Transverse colon (tissue), 4 donors: ENCODE measurements around the gene TBX2. TPM values are rescaled to one million over a fixed set of nuclear protein-coding genes. Genes with fewer than 3 reads are reported as not detected.

Experiments
- DNase-seq: peaks from one replicate; pipeline ENCODE4 v3.0.0-alpha.2; 2019
- H3K27ac ChIP-seq, 4 donors: fragments of 200-600 bp; sonication (generic); 2 replicates each; pipeline ENCODE4 v1.5.1; 2016 to 2018; ENCODE audit warnings: inconsistent platforms in 4 of 4
- H3K27me3 ChIP-seq: fragments of 200-600 bp; sonication (generic); 2 replicates; pipeline ENCODE4 v1.5.1; 2017; ENCODE audit warnings: inconsistent platforms
- H3K36me3 ChIP-seq, 4 donors: fragments of 200-600 bp; sonication (generic); 2 replicates each; pipeline ENCODE4 v1.5.1; 2017 to 2019; ENCODE audit warnings: inconsistent platforms in 4 of 4
- H3K4me1 ChIP-seq, 4 donors: fragments of 200-600 bp; sonication (generic); 2 replicates each; pipeline ENCODE4 v1.5.1; 2017 to 2020; ENCODE audit warnings: inconsistent platforms in 4 of 4
- H3K4me3 ChIP-seq, 4 donors: fragments of 200-600 bp; sonication (generic); 1 replicate in 1 of 4; 2 replicates in 3 of 4; pipeline versions ENCODE4 v1.5.1 to v1.6.1; 2017 to 2019; ENCODE audit warnings: inconsistent platforms in 4 of 4
- H3K9me3 ChIP-seq, 2 donors: fragments of 200-600 bp; sonication (generic); 2 replicates each; pipeline ENCODE4 v1.5.1; 2017 to 2019; ENCODE audit warnings: inconsistent platforms in 2 of 2
- CTCF ChIP-seq, 5 experiments: fragments of 200-600 bp in 3 of 5; fragments of 450-650 bp in 2 of 5; sonication (generic) in 3 of 5; IDR thresholded peaks; 1 replicate in 2 of 5; 2 replicates in 3 of 5; pipeline ENCODE4 v1.5.1; 2016 to 2017; ENCODE audit warnings: antibody characterized with exemption in 5 of 5, inconsistent platforms in 3 of 5, mild to moderate bottlenecking in 2 of 5, moderate library complexity in 1 of 5
- EP300 ChIP-seq: sonication (generic); formaldehyde crosslinking; IDR thresholded peaks from one replicate; pipeline ENCODE4 v1.6.1; 2017; ENCODE audit warnings: antibody characterized with exemption, low read depth
- POLR2A ChIP-seq: fragments of 450-650 bp; IDR thresholded peaks from one replicate; pipeline ENCODE4 v1.6.1; 2016; ENCODE audit warnings: antibody characterized with exemption, mild to moderate bottlenecking, moderate library complexity
- POLR2AphosphoS5 ChIP-seq, 3 donors: sonication (generic); formaldehyde crosslinking; IDR thresholded peaks; one replicate each; pipeline ENCODE4 v1.6.1; 2016; ENCODE audit warnings: antibody characterized with exemption in 3 of 3
- WGBS, 2 donors: methylation state at CpG; one replicate each; pipeline ENCODE4 v1.1.5; 2018; ENCODE audit warnings: low coverage in 1 of 2; 5-methylcytosine and 5-hydroxymethylcytosine counted together
- in situ Hi-C, 4 donors: fragments of 200-750 bp; cut with MboI; loops; one replicate each; pipeline versions ENCODE4 v1.15.0 to v1.15.1; 2017; ENCODE audit warnings: low sequenced_read_pairs in 3 of 4, low pct_ligation_motif_present in 1 of 4, low pct_unique_long_range_greater_than_20kb in 1 of 4
- intact Hi-C: fragments of 100-400 bp; cut with DNase I; formaldehyde crosslinking; loops from one replicate; pipeline ENCODE4 v1.15.1; 2023; ENCODE audit warnings: low total_unique reads
- total RNA-seq, 4 donors: library from RNA; depleted of rRNA; stranded (reverse); fragments of >200 nt; gene quantifications; one replicate each; pipeline ENCODE4 v1.1.0, GENCODE V29; 2016

The TBX2 gene
- total RNA-seq, 4 donors from 2014 or later = 2.6 to 13.5 (median 8.7) TPM

GRCh38 chr17:61453566-61454380, 54.1 kb downstream of the TBX2 start:
- Histone ChIP-seq H3K4me1 (peaks cover 18 to 37% (median 27%) of the 10 kb centered on the region in 4 donors), H3K27me3 (peaks cover 100% of the 10 kb centered on the region), H3K36me3 (no peaks in the 10 kb centered on the region), H3K9me3 (no peaks in the 10 kb centered on the region), H3K27ac (no peak overlapping the region), H3K4me3 (peak overlapping the region in 1 of 4 donors; percentile 11)
- 23 to 27% methylated on average over 17 of the region's 17 CpGs for WGBS, 2 donors
- no peak for DNase-seq
- TF ChIP-seq POLR2AphosphoS5 (IDR thresholded peaks at IDR 0.05) = peak in 1 of 3 donors; percentile 8
- no peak for TF ChIP-seq POLR2A
- TF ChIP-seq CTCF (IDR thresholded peaks at IDR 0.05) = no peak
- no peak for TF ChIP-seq EP300
- intact Hi-C loops = no loop called here
- in situ Hi-C loops = no loop called here

- peaks cover 18 to 37% (median 27%) of the 10 kb centered on the region in 4 donors for H3K4me1 ChIP-seq
- in situ Hi-C loops = no loop called here
- no peaks in the 10 kb centered on the region for H3K9me3 ChIP-seq
Measured at GRCh38 chr17:61454381-61455323, 55.0 kb downstream of the TBX2 start.

GRCh38 chr17:61455324-61456060, 55.8 kb downstream of the TBX2 start:
- no peak for TF ChIP-seq POLR2A
- no peak for TF ChIP-seq POLR2AphosphoS5 (IDR thresholded peaks at IDR 0.05)
- no peak for DNase-seq
- no peaks in the 10 kb centered on the region for H3K36me3 ChIP-seq
- no peaks in the 10 kb centered on the region for H3K9me3 ChIP-seq
- H3K27me3 ChIP-seq = peaks cover 99% of the 10 kb centered on the region
- intact Hi-C loops (no loop called here), in situ Hi-C loops (no loop called here)
- H3K4me3 ChIP-seq = no peak overlapping the region
- 57% methylated on average over 18 of the region's 18 CpGs; no CpG with 5 or more reads in 1 of the 2 donors for WGBS, 2 donors
- no peak overlapping the region for H3K27ac ChIP-seq
- peaks cover 18 to 37% (median 27%) of the 10 kb centered on the region in 4 donors for H3K4me1 ChIP-seq

More at GRCh38 chr17:61454381-61455323, 55.0 kb downstream of the TBX2 start:
- no peak for DNase-seq
- intact Hi-C loops = no loop called here
- 14 to 18% methylated on average over 9 to 57 of the region's 86 CpGs for WGBS, 2 donors
- Histone ChIP-seq H3K27me3 (peaks cover 99% of the 10 kb centered on the region), H3K36me3 (no peaks in the 10 kb centered on the region), H3K27ac (no peak overlapping the region), H3K4me3 (peak overlapping the region in 1 of 4 donors; percentile 11)
- TF ChIP-seq POLR2A (no peak), CTCF (IDR thresholded peaks at IDR 0.05) (no peak), POLR2AphosphoS5 (IDR thresholded peaks at IDR 0.05) (no peak), EP300 (no peak)

GRCh38 chr17:61456061-61456681, 56.5 kb downstream of the TBX2 start:
- Histone ChIP-seq H3K27me3 (peaks cover 99% of the 10 kb centered on the region), H3K4me3 (no peak overlapping the region), H3K4me1 (peaks cover 18 to 37% (median 28%) of the 10 kb centered on the region in 4 donors), H3K36me3 (no peaks in the 10 kb centered on the region), H3K27ac (no peak overlapping the region), H3K9me3 (no peaks in the 10 kb centered on the region)
- intact Hi-C loops (no loop called here), in situ Hi-C loops (no loop called here)
- no peak for DNase-seq
- WGBS, 2 donors = 67% methylated on average over 29 of the region's 47 CpGs; no CpG with 5 or more reads in 1 of the 2 donors
- TF ChIP-seq EP300 (no peak), CTCF (IDR thresholded peaks at IDR 0.05) (no peak), POLR2AphosphoS5 (IDR thresholded peaks at IDR 0.05) (no peak), POLR2A (no peak)
